Upper lobe of right lung (tissue), 1 donor: ENCODE measurements around the gene C5orf34. TPM values are rescaled to one million over a fixed set of nuclear protein-coding genes. Genes with fewer than 3 reads are reported as not detected.
"Not testable (repeated sequence)": the region's sequence is repeated elsewhere in the genome, so short reads cannot be mapped to it uniquely, and the experiment has no call there.

Experiments
- ATAC-seq: fragments of 200-7000 bp; cut with Tn5 transposase; one replicate; pipeline ENCODE4 v1.9.1; 2020; ENCODE audit warnings: mild to moderate bottlenecking, moderate library complexity
- DNase-seq: peaks from one replicate; pipeline ENCODE4 v3.0.0-alpha.2; 2020
- H3K27ac ChIP-seq: fragments of 200-600 bp; one replicate; pipeline ENCODE4 v1.8.0; 2022
- H3K27me3 ChIP-seq: fragments of 200-600 bp; one replicate; pipeline ENCODE4 v1.8.0; 2022; ENCODE audit warnings: mild to moderate bottlenecking
- H3K36me3 ChIP-seq: fragments of 200-600 bp; one replicate; pipeline ENCODE4 v1.8.0; 2022
- H3K4me1 ChIP-seq: fragments of 200-600 bp; one replicate; pipeline ENCODE4 v1.8.0; 2022
- H3K4me3 ChIP-seq: fragments of 200-600 bp; one replicate; pipeline ENCODE4 v1.8.0; 2022; ENCODE audit warnings: mild to moderate bottlenecking
- H3K9me3 ChIP-seq: fragments of 200-600 bp; one replicate; pipeline ENCODE4 v1.8.0; 2022
- intact Hi-C: fragments of 100-400 bp; cut with DNase I; formaldehyde crosslinking; loops from one replicate; pipeline ENCODE4 v1.11.0; 2022
- total RNA-seq: library from RNA; stranded (reverse); fragmentation: NEBNext Ultra II Directional; extraction: Animal tissue kit (Norgen Biotek cat#: 25700); gene quantifications from one replicate; pipeline ENCODE4 v1.2.1, GENCODE V29; 2021
- TF ChIP-seq, protein P1 (sequence below): fragments of 200-600 bp; IDR thresholded peaks from one replicate; pipeline ENCODE4 v1.8.0; 2022; ENCODE audit warnings: antibody characterized with exemption
- donor health status: DM: no; HTN: yes; CAD: no; lungs with severe emphysema.

The C5orf34 gene
- total RNA-seq, 1 donor from 2014 or later, result 2.6 TPM

DNA sequence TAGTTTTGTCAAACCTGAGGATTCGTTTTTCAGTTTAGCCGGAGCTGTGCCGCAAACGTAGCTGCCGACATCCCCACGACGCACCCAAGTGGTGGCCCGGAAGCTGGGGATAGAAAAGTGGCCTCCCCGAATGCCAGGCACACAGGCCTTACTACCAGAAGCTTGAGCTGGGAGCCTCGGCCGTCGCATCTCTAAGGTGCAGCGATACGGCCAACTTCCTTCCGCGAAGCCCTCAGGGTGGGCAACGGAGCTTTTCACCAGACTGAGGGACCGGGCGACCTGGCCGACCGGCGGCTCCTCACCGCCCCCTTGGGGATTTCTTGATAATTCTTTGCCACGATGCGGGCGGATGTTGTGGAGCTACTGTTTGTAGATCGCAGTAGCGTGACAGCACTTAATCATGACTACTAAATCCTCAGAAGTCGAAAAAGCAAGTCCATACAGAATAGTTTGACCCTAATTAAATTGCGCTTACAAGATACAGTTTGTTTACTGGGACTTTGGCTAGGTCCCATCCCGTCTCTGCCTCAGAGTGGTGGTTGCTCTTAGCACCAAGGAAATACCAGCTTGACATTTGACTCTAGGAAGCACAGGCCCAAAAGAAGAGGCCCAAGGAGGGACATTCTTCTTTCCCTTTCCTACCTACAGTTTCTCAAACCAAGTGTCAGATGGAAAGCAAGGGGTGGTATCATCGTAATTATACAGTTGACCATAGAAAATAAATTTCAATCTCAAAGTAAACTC, 30.7 kb downstream of the C5orf34 start:
- ATAC-seq, result peak; percentile 87
- Histone ChIP-seq H3K4me1 (peaks cover 14% of the 10 kb centered on the region), H3K4me3 (peak overlapping the region; percentile 82), H3K36me3 (no peaks in the 10 kb centered on the region), H3K27me3 (no peaks in the 10 kb centered on the region), H3K27ac (peak overlapping the region; percentile 99), H3K9me3 (no peaks in the 10 kb centered on the region)
- DNase-seq, result peak; percentile 92
- intact Hi-C loops, result no loop called here
- TF ChIP-seq, protein P1, sequence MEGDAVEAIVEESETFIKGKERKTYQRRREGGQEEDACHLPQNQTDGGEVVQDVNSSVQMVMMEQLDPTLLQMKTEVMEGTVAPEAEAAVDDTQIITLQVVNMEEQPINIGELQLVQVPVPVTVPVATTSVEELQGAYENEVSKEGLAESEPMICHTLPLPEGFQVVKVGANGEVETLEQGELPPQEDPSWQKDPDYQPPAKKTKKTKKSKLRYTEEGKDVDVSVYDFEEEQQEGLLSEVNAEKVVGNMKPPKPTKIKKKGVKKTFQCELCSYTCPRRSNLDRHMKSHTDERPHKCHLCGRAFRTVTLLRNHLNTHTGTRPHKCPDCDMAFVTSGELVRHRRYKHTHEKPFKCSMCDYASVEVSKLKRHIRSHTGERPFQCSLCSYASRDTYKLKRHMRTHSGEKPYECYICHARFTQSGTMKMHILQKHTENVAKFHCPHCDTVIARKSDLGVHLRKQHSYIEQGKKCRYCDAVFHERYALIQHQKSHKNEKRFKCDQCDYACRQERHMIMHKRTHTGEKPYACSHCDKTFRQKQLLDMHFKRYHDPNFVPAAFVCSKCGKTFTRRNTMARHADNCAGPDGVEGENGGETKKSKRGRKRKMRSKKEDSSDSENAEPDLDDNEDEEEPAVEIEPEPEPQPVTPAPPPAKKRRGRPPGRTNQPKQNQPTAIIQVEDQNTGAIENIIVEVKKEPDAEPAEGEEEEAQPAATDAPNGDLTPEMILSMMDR, result peak; percentile 72

DNA sequence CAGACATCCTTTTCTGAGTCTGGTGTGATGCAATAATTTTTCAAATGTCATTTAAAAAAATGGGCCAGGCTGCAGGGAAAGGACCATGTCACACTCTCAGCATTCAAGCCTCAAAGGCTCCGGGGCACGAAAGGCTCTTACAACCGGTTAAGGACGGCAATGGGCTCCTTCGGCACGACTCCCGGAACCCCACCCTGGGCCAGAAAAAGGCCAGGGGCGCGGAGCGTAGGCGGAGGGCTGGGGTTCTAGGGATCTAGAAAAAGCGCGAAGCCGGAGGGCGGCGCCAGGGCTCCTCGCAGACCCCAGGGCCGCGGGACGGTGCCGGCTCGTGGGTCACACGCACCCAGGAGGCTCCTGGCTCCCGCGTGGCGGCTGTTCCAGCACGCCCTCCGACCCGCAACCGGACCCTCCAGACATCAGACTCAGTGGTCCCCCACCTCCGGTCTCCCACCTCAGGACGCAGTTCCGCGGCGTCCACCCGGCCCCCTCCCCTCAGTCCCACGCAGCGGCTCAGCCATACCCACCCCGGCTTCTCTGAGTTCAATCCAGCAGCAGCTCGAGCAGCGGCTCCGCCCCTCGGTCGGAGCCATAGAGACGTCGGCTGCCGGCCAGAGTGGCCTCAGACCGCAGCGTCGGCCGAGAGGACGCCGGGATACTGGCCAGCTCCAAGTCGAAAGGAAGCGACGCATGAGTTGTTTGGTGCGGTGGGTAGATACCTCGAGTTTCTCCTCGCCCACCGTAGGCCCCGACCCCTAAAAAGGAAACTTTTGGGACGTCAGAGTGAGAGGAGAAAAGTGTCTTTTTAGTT, 31.4 kb downstream of the C5orf34 start, which contains the start of gene TMEM267:
TMEM267 (minus strand) TSS at position 568 of the 808 bp plus-strand sequence. CDS start 29,896 bp downstream, outside the sequence.
- Histone ChIP-seq H3K4me1 (peaks cover 14% of the 10 kb centered on the region), H3K27ac (peak within 1 kb of the TSS; percentile 99), H3K36me3 (no peaks in the 10 kb centered on the region), H3K27me3 (no peaks in the 10 kb centered on the region), H3K9me3 (no peaks in the 10 kb centered on the region), H3K4me3 (peak within 1 kb of the TSS; percentile 82)
- TF ChIP-seq, protein P1, result no peak
- ATAC-seq, result peak; percentile 97
- intact Hi-C loops, result no loop called here
- peak; percentile 96 for DNase-seq

DNA sequence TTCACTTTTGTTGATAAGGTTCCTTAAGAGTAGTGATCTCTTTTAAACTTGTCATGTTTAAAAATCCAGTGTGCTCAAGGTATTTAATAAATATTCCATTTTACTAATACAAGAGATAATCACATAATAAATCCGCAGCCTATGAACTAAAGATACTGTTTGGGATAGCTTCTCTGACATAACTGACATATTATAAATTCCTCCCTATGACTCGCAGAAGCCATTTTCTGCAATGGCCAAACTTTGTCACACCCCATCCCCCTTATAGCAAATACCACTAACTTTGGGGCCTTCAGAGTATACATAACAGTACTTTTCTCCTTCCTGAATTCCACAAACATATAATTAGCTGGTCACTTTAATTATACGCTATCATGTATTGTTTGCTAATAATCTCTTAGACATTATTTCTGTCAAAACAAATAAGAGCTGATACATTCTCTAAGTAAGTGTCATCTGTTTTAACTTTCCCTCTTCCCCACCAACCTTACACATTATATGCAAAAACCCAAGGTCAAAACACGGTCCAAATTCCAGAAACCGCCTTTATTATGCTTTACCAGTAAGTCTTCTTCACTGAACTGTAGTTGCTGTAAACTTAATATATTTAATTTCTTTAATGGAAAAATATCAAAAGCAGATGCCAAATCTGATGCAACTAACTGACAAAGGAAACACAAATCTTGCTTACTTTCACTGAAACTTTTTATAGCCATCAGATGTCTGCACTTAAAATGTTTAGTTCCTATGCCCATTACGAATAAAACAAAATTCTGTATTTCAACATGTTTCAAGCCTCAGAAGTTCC, 32.3 kb downstream of the C5orf34 start:
- Histone ChIP-seq H3K36me3 (no peaks in the 10 kb centered on the region), H3K4me1 (peaks cover 14% of the 10 kb centered on the region), H3K27me3 (no peaks in the 10 kb centered on the region), H3K9me3 (no peaks in the 10 kb centered on the region), H3K27ac (peak overlapping the region; percentile 99), H3K4me3 (peak overlapping the region; percentile 82)
- TF ChIP-seq, protein P1, result no peak
- ATAC-seq (no peak), DNase-seq (no peak)
- intact Hi-C loops, result no loop called here

DNA sequence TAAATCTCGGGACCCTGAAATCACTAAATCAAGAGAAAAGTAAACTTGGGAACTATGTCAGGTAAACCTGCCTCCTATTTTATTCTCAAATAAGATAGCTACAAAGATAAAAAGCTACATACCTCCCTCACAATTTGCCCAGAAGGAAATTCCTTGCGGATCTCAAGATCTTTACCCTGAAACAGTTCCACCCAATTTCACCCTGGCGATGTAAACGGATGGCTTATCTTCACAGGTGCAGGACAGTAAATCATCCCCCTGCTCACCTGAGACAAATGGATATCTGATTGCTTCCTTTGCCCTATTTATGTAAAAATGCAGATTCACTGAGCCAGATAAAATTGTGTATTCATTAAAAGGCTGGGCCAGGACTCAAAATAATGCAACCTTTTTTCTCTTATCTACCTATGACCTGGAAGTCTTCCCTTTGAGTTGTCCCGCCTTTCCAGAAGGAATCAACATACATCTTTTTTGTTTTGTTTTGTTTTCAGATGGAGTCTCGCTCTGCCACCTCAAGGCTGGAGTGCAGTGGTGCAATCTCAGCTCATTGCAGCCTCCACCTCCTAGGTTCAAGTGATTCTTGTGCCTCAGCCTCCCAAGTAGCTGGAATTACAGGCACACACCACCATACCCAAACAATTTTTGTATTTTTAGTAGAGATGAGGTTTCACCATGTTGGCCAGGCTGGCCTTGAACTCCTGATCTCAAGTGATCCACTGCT, 45.1 kb downstream of the C5orf34 start:
- H3K4me3 ChIP-seq, result no peak overlapping the region
- no peaks in the 10 kb centered on the region for H3K36me3 ChIP-seq
- no peaks in the 10 kb centered on the region for H3K27me3 ChIP-seq
- ATAC-seq (no peak), DNase-seq (no peak)
- TF ChIP-seq, protein P1, result no peak
- H3K9me3 ChIP-seq, result peaks cover 14% of the 10 kb centered on the region
- H3K4me1 ChIP-seq, result no peaks in the 10 kb centered on the region
- intact Hi-C loops, result no loop called here
- no peak overlapping the region for H3K27ac ChIP-seq

DNA sequence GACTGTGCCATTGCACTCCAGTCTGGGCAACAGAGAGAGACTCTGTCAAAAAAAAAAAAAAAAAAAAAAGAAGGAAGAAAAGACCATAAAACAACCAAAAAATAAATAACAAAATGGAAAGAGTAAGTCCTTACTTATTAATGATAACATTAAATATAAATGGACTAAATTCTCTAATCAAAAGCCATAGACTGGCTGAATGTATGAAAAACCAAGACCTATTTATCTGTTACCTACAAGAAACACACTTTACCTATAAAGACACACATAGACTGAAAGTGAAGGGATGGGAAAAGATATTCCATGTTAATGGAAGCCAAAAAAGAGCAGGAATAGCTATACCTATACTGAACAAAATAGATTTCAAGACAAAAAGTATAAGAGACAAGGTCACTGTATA, 47.8 kb downstream of the C5orf34 start:
- DNase-seq (no peak), ATAC-seq (no peak)
- intact Hi-C loops, result no loop called here
- no peak overlapping the region for H3K4me3 ChIP-seq
- no peaks in the 10 kb centered on the region for H3K4me1 ChIP-seq
- TF ChIP-seq, protein P1, result no peak
- no peaks in the 10 kb centered on the region for H3K27me3 ChIP-seq
- H3K36me3 ChIP-seq, result no peaks in the 10 kb centered on the region
- no peak overlapping the region for H3K27ac ChIP-seq
- peaks cover 14% of the 10 kb centered on the region for H3K9me3 ChIP-seq

DNA sequence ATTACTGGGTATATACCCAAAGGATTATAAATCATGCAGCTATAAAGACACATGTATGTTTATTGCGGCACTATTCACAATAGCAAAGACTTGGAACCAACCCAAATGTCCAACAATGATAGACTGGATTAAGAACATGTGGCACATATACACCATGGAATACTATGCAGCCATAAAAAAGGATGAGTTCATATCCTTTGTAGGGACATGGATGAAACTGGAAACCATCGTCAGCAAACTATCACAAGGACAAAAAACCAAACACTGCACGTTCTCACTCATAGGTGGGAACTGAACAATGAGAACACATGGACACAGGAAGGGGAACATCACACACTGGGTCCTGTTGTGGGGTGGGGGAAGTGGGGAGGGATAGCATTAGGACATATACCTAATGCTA, 49.5 kb downstream of the C5orf34 start:
- H3K4me3 ChIP-seq, DNase-seq, ATAC-seq, H3K36me3 ChIP-seq, intact Hi-C loops, H3K27me3 ChIP-seq, H3K27ac ChIP-seq, H3K4me1 ChIP-seq: not testable (repeated sequence)
- H3K9me3 ChIP-seq, result peaks cover 14% of the 10 kb centered on the region
